Muscle layer of duodenum (tissue), 2 donors: Measurements from ENCODE around the gene OMA1.

Source experiments
- H3K27ac ChIP-seq: one replicate; pipeline ENCODE4 v1.7.0; 2013; ENCODE audit warnings: mild to moderate bottlenecking, low read length
- H3K27me3 ChIP-seq: one replicate; pipeline ENCODE4 v1.7.0; 2013; ENCODE audit warnings: low read depth, mild to moderate bottlenecking, control low read depth, low read length
- H3K36me3 ChIP-seq, 2 donors: one replicate each; pipeline ENCODE4 v1.7.0; 2013; ENCODE audit warnings: low read length in 2 of 2, control low read depth in 1 of 2, mild to moderate bottlenecking in 1 of 2; ENCODE audit not compliant: insufficient read depth in 2 of 2, control insufficient read depth in 1 of 2
- H3K4me1 ChIP-seq, 2 donors: one replicate each; pipeline ENCODE4 v1.7.0; 2013; ENCODE audit warnings: low read length in 2 of 2, mild to moderate bottlenecking in 2 of 2, control low read depth in 1 of 2, moderate library complexity in 1 of 2; ENCODE audit not compliant: insufficient read depth in 2 of 2, control insufficient read depth in 1 of 2
- H3K4me3 ChIP-seq, 2 donors: one replicate each; pipeline ENCODE4 v1.7.0; 2013; ENCODE audit warnings: low read length in 2 of 2, low read depth in 1 of 2, mild to moderate bottlenecking in 1 of 2
- H3K9me3 ChIP-seq, 2 donors: one replicate each; pipeline ENCODE4 v1.7.0; 2013; ENCODE audit warnings: low read length in 2 of 2, control low read depth in 1 of 2, mild to moderate bottlenecking in 1 of 2; ENCODE audit not compliant: control insufficient read depth in 1 of 2
- donor health status: healthy.

The OMA1 gene

DNA sequence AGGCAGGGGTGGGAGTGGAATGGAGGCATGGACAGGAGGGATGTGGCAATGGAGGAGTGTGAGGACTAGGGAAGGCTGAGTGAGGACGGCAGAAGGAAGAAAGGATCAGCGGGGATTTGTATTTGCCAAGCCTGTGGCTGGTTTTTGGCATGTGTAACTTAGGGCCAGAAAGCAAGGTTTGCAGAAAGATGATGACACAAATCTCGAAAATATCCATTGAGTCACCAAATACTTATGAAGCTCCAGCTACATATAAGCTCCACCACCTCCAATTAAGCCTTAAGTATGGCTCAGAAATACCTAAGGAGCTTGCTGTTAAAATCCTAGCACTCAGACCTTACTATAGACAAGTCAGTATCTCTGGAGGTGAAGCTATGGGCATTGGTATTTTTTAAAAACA lies 90.1 kb downstream of the OMA1 start:
- no peak overlapping the region for H3K4me3 ChIP-seq

GRCh38 chr1:58454807-58455206 lies 91.7 kb downstream of the OMA1 start:
- H3K27me3 ChIP-seq = no peaks in the 10 kb centered on the region
- peaks cover 0 to 3% of the 10 kb centered on the region in 2 donors for H3K36me3 ChIP-seq
- H3K27ac ChIP-seq = no peak overlapping the region
- no peaks in the 10 kb centered on the region for H3K4me1 ChIP-seq
- no peaks in the 10 kb centered on the region for H3K9me3 ChIP-seq
- H3K4me3 ChIP-seq = no peak overlapping the region

More for the DNA sequence above, 90.1 kb downstream of the OMA1 start:
- H3K4me1 ChIP-seq = no peaks in the 10 kb centered on the region
- no peaks in the 10 kb centered on the region for H3K9me3 ChIP-seq
- no peaks in the 10 kb centered on the region for H3K27me3 ChIP-seq
- H3K36me3 ChIP-seq = peaks cover 0 to 3% of the 10 kb centered on the region in 2 donors
- no peak overlapping the region for H3K27ac ChIP-seq

- H3K4me3 ChIP-seq = no peak overlapping the region
- H3K27me3 ChIP-seq = no peaks in the 10 kb centered on the region
- H3K9me3 ChIP-seq = no peaks in the 10 kb centered on the region
These were observed 92.1 kb downstream of the OMA1 start for GRCh38 chr1:58454385-58454784.

DNA sequence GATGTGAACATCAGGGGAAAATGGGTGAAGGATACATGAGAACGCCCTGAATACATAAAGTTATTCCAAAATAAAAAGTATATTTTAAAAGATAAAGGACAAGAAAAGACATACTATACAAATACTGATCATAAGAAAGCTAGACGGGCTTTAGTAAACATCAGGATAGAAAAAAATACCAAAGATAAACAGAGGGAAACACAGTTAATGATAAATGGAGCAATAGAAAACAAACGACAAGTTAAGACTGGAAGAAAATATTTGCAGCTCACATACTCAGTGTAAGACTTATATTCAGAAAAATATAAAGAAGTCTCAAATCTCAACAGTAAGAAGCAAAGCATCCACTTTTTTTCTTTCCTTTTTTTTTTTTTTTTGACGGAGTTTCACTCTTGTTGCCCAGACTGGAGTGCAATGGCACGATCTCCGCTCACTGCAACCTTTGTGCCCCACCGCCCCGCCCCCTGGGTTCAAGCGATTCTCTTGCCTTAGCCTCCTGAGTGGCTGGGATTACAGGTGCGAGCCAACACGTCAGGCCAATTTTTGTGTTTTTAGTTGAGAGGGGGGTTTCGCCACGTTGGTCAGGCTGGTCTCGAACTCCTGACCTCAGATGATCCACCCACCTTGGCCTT lies 94.8 kb downstream of the OMA1 start:
- H3K9me3 ChIP-seq = no peaks in the 10 kb centered on the region
- H3K27ac ChIP-seq = no peak overlapping the region

More at GRCh38 chr1:58454385-58454784, 92.1 kb downstream of the OMA1 start:
- no peak overlapping the region for H3K27ac ChIP-seq
- no peaks in the 10 kb centered on the region for H3K4me1 ChIP-seq
- peaks cover 0 to 7% of the 10 kb centered on the region in 2 donors for H3K36me3 ChIP-seq

DNA sequence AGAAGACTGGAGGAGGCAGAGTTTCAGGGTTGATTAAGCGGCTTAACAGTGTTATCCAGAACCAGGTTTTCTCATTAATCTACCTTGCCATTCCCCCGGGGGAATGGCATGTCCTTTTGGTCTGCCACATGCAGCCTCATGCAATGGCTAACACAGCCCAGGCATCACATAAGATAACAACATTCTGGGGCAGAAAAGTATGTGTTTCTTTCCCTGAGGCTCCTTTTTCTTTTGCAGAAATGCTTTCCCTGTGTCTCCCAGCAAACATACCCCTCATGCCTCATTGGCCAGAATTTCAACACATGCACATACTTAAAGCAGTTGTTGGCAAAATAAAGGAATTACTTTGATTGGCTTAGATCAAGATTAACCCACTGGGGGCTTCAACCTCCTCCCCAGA lies 98.6 kb downstream of the OMA1 start:
- H3K4me3 ChIP-seq = no peak overlapping the region
- peaks cover 0 to 5% of the 10 kb centered on the region in 2 donors for H3K36me3 ChIP-seq
- no peak overlapping the region for H3K27ac ChIP-seq
- H3K27me3 ChIP-seq = no peaks in the 10 kb centered on the region
- peaks cover 0 to 4% of the 10 kb centered on the region in 2 donors for H3K4me1 ChIP-seq
- H3K9me3 ChIP-seq = no peaks in the 10 kb centered on the region

More for the DNA sequence above, 94.8 kb downstream of the OMA1 start:
- Histone ChIP-seq H3K4me3 (no peak overlapping the region), H3K36me3 (peaks cover 0 to 8% of the 10 kb centered on the region in 2 donors), H3K4me1 (no peaks in the 10 kb centered on the region), H3K27me3 (no peaks in the 10 kb centered on the region)

GRCh38 chr1:58447042-58447441 lies 99.5 kb downstream of the OMA1 start:
- H3K9me3 ChIP-seq = no peaks in the 10 kb centered on the region
- peaks cover 0 to 4% of the 10 kb centered on the region in 2 donors for H3K4me1 ChIP-seq
- H3K4me3 ChIP-seq = no peak overlapping the region
- H3K36me3 ChIP-seq = peaks cover 0 to 5% of the 10 kb centered on the region in 2 donors
- H3K27me3 ChIP-seq = no peaks in the 10 kb centered on the region
- H3K27ac ChIP-seq = no peak overlapping the region

- no peaks in the 10 kb centered on the region for H3K27me3 ChIP-seq
- no peak overlapping the region for H3K27ac ChIP-seq
- peaks cover 0 to 5% of the 10 kb centered on the region in 2 donors for H3K36me3 ChIP-seq
- H3K4me3 ChIP-seq = no peak overlapping the region
- peaks cover 0 to 4% of the 10 kb centered on the region in 2 donors for H3K4me1 ChIP-seq
- H3K9me3 ChIP-seq = no peaks in the 10 kb centered on the region
These were observed 100.2 kb downstream of the OMA1 start for GRCh38 chr1:58446368-58446767.

DNA sequence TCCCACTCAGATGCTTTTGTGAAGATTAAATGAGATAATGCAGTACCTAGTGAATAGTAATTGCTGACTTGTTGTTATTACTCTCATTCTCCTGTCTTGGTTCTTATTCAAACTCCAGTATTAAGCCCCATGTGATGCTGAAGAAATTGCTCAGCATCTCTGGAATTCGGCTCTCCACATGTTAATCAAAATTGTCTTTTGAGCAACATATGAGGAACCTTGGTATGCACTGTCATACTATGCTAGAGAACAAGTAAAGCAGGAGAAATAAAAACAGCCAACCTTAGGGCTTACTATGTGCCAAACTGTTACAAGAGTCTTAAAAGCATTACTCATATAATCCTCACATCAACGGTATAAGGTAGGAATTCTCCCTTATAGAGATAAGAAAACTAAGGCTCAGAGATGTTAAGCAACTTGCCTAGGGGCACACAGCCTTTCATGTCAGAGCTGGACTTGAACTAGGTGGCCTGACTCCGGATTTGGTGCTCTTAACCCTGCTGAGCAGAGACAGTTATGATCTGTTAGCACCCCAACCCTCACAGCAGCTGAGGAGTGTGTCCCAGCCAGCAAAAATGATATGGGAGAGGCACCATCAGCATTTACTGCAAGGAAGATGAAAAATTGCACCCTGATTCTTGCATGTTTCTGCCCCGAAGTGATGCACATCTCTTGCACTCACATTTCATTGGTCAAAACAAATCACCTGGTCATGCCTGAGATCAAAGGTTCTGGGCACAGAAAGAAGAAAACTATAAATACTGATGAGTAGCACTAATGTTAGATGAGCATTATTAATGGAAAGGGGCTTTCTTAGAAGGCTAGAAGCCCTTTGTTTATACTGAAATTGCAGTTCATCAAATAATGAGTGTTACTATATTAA lies 102.3 kb downstream of the OMA1 start:
- Histone ChIP-seq H3K27me3 (no peaks in the 10 kb centered on the region), H3K27ac (no peak overlapping the region), H3K36me3 (no peaks in the 10 kb centered on the region), H3K9me3 (no peaks in the 10 kb centered on the region), H3K4me3 (no peak overlapping the region), H3K4me1 (peaks cover 0 to 4% of the 10 kb centered on the region in 2 donors)

DNA sequence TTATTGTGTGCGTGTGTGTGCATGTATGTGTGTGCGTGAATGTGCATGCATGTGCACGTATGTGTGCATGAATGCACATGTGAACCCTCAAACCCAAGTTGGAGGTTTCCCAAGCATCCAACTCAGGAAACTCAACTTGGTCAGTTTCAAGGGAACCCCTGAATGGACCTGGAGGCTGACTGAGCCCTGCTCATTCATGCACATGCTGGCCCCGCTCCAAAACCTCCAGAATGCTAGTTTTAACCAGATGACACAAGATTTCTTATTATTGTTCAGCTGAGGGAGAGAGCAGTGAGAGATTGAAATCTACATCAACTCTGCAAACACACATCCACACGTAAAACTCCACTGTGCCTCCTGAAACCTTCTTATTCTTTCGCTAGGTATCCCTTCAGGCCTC lies 104.4 kb downstream of the OMA1 start:
- H3K4me3 ChIP-seq = no peak overlapping the region
- H3K27ac ChIP-seq = no peak overlapping the region
- H3K36me3 ChIP-seq = no peaks in the 10 kb centered on the region
- H3K4me1 ChIP-seq = peaks cover 0 to 4% of the 10 kb centered on the region in 2 donors
- no peaks in the 10 kb centered on the region for H3K27me3 ChIP-seq
- no peaks in the 10 kb centered on the region for H3K9me3 ChIP-seq

GRCh38 chr1:58441699-58442098 lies 104.8 kb downstream of the OMA1 start:
- Histone ChIP-seq H3K4me3 (no peak overlapping the region), H3K36me3 (no peaks in the 10 kb centered on the region), H3K4me1 (peaks cover 0 to 4% of the 10 kb centered on the region in 2 donors), H3K27me3 (no peaks in the 10 kb centered on the region), H3K27ac (no peak overlapping the region), H3K9me3 (no peaks in the 10 kb centered on the region)

DNA sequence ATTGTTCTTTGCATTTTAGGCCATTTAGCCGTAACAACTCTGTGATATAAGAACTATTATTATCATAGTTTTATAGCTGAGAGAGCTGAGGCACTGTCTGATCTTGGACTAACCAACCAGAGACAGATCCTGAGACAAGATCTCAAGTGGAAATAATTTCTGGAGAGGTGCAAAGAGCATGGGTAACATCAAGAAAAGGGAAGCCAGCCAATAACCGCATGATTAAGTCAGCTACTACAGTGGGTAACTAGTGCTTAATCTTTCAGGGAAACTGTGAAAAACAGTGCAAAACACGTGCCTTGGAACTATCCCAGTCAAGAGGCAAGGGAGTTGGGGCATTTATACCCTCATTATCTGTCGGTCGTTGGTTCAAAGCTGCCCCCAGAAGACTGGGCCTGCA lies 105.8 kb downstream of the OMA1 start:
- Histone ChIP-seq H3K27ac (no peak overlapping the region), H3K36me3 (no peaks in the 10 kb centered on the region), H3K4me1 (no peaks in the 10 kb centered on the region), H3K4me3 (no peak overlapping the region), H3K9me3 (no peaks in the 10 kb centered on the region), H3K27me3 (no peaks in the 10 kb centered on the region)
